ENCODE results near the gene ELOVL5.

The ELOVL5 gene

DNA sequence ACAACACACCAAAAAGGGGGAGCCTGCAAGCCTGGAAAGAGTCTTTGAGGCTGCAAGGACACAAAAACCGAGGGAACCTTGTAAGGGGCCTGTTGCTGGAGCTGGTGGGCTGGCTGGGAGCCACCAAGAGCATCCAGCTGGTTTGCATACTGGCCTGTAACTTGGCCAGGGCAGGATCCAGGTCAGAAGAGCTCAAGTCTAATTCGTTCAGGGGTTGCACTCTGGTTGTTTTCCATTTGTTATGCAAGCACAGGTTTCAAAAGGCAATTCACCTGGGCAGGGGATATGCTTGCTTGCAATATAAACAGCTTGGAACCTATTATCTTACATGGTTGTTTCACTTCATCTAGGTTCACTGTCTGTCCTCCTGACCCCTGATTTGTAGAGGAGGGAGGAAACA lies 101.8 kb downstream of the ELOVL5 start:
- H3K27ac ChIP-seq = no peak overlapping the region
- TF ChIP-seq, protein P1, sequence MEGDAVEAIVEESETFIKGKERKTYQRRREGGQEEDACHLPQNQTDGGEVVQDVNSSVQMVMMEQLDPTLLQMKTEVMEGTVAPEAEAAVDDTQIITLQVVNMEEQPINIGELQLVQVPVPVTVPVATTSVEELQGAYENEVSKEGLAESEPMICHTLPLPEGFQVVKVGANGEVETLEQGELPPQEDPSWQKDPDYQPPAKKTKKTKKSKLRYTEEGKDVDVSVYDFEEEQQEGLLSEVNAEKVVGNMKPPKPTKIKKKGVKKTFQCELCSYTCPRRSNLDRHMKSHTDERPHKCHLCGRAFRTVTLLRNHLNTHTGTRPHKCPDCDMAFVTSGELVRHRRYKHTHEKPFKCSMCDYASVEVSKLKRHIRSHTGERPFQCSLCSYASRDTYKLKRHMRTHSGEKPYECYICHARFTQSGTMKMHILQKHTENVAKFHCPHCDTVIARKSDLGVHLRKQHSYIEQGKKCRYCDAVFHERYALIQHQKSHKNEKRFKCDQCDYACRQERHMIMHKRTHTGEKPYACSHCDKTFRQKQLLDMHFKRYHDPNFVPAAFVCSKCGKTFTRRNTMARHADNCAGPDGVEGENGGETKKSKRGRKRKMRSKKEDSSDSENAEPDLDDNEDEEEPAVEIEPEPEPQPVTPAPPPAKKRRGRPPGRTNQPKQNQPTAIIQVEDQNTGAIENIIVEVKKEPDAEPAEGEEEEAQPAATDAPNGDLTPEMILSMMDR (conservative IDR thresholded peaks at IDR 0.05) = no peak

DNA sequence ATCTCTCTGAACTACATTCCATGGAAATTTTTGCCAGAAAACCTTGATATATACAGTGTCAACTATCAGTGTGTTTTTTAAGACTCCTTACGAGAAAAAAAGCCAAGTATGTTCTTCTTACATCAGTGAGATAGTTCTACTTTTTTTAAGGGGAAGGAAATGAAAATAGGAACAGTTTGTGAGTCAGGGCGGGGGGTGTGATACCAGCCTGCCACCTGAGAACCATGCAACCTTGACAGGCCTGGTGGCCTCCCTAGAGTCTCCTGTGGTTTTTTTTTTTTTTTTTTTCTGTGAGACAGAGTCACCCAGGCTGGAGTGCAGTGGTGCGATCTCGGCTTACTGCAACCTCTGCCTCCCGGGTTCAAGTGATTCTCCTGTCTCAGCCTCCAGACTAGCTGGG lies 103.8 kb downstream of the ELOVL5 start:
- TF ChIP-seq, protein P1 (conservative IDR thresholded peaks at IDR 0.05) = no peak
- H3K27ac ChIP-seq = no peak overlapping the region

DNA sequence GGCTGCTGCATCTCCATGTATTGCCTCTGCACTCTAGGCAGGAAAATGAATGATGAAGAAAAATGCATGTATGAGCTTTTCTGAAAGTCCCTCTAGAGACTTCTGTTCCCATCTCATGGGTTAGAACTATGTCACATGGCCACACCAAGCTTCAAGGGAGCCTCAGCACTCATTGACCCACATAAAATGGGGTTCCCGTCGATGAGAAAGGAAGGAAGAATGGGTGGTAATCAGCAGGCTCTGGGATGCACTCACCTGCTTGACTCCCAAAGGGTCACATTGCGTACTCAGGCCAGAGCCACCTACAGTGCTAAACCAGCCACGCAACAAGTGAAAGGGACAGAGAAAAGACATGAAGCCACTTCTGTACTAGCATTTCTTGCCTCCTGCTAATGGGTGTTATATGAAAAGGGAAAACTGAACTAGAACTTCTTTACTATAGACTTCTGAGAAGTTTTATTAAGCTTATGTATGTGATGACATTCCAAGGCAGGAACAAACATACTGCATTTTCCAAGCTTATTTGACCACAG lies 104.3 kb downstream of the ELOVL5 start:
- H3K27ac ChIP-seq = no peak overlapping the region
- TF ChIP-seq, protein P1 (conservative IDR thresholded peaks at IDR 0.05) = no peak

DNA sequence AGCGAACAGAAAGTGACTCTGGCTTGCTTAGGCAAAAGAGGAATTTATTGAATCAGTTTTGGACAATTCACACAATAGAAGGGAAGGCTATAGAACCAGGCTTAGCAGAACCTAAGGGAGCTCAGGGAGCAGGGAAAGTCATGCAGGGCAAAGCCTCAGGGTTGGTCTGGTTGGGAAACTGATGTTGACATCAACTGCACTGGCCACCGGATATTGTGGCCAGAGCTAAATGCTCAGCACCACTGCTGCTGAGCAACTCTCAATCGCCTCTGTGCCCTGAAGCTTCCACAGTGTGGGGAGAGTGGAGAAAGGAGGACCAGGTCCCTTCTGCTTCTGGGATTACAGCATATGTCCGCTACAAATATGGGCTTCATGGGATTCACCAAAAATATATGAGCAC lies 106.8 kb downstream of the ELOVL5 start:
- TF ChIP-seq, protein P1 (conservative IDR thresholded peaks at IDR 0.05) = no peak

DNA sequence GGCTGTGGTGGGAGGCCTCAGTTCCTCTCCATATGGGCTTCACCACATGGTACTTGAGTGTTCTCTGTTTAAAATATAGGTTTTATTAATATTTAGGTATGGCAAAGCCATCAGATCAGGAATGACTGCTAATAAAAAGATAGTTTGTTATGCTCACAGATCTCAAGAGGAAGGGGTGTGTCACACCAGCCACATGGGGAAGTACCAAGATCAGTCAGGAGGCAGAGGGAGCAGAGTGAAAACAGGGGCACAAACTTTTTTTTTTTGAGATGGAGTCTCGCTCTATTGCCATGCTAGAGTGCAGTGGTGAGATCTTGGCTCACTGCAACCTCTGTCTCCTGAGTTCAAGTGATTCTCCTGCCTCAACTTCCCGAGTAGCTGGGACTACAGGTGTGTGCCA lies 108.0 kb downstream of the ELOVL5 start:
- H3K27ac ChIP-seq = no peak overlapping the region
- TF ChIP-seq, protein P1 (conservative IDR thresholded peaks at IDR 0.05) = no peak

More for the DNA sequence above, 106.8 kb downstream of the ELOVL5 start:
- no peak overlapping the region for H3K27ac ChIP-seq

DNA sequence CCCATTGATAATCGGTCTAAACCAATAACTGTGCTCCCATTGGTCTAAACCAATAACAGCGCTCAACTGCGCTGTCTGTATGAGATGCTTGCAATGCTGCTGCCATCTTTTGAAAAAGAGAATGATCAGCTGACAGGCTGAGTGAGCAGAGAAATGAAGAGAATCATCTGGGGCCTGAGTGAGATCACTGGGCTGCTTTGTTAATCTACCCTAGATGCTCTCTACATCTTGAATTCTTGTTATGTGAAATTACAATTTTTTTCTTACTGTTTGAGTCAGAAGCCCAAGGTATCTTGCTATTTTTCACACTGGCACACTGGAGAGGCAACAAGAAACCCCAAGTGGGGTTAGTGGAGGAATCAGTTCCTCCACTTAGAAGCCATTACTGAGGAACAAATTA lies 108.6 kb downstream of the ELOVL5 start:
- H3K27ac ChIP-seq = no peak overlapping the region
- TF ChIP-seq, protein P1 (conservative IDR thresholded peaks at IDR 0.05) = no peak

DNA sequence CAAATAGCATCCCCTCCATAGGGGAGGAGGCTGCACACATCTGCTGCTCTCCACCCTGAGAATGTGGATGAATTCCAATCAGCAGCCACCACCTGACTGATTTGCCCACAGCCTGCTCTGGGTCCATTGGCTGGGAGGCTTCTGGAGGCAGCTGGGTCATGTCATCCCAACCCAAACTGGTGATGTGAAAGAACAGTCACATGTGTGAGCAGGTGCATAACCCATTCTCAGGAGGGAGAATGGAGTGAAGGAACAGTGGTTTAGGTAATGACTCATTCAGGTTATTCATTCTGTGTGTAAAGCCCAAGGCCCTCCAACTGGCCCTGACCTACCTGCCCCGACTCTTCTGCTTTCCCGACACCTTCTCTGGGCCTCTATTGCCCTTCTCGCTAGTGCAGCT lies 109.2 kb downstream of the ELOVL5 start:
- TF ChIP-seq, protein P1 (conservative IDR thresholded peaks at IDR 0.05) = no peak
- H3K27ac ChIP-seq = no peak overlapping the region
